RWPE1 (cell line): Measurements from ENCODE around the gene TTC28.
A peak's percentile ranks its signal among the peaks of the same experiment; 100 is the strongest.

Experiments used
- CTCF ChIA-PET: fragments of 350-600 bp; sonication (Branson Sonifier 250); formaldehyde crosslinking; extraction: SDS; loops from one replicate; lab custom pipeline; 2021; lab: Yijun Ruan, JAX
- POLR2A ChIA-PET: fragments of 400-600 bp; formaldehyde crosslinking; extraction: SDS; loops from one replicate; lab custom pipeline; 2020; ENCODE audit warnings: antibody characterized with exemption; ENCODE audit not compliant: low non-redundant PET; lab: Yijun Ruan, JAX
- DNase-seq: peaks from one replicate; pipeline ENCODE4 v3.0.0; 2012; ENCODE audit warnings: low spot score
- H3K27ac ChIP-seq: fragments of 450-650 bp; 2 replicates; pipeline ENCODE4 v1.5.1; 2017
- CTCF ChIP-seq: fragments of 450-650 bp; conservative IDR thresholded peaks from 2 replicates; pipeline ENCODE4 v1.5.1; 2017; ENCODE audit warnings: low read depth, mild to moderate bottlenecking

Gene TTC28

GRCh38 chr22:28120691-28121592 lies 558.7 kb downstream of the TTC28 start:
- no peak overlapping the region for H3K27ac ChIP-seq
- ChIA-PET CTCF (no interaction called here), POLR2A (no interaction called here)
- no peak for TF ChIP-seq CTCF
- no peak for DNase-seq

- DNase-seq, result no peak
- H3K27ac ChIP-seq, result no peak overlapping the region
- POLR2A ChIA-PET, result no interaction called here
- TF ChIP-seq CTCF, result no peak
- CTCF ChIA-PET, result interaction anchor here (0.5 kb wide), 1 partner anchor 138 kb away, joined by 4 read pairs; no protein-coding TSS in a partner anchor
Observed at GRCh38 chr22:28118957-28119631, 560.5 kb downstream of the TTC28 start.

- ChIA-PET POLR2A (no interaction called here), CTCF (interaction anchor here (1.0 kb wide), 1 partner anchor 9 kb away, joined by 3 read pairs; no protein-coding TSS in a partner anchor)
- H3K27ac ChIP-seq, result peak overlapping the region; percentile 83
- peak; percentile 71 for DNase-seq
- no peak for TF ChIP-seq CTCF
Observed at GRCh38 chr22:28116219-28116673, 563.4 kb downstream of the TTC28 start.

- ChIA-PET POLR2A (no interaction called here), CTCF (interaction anchor here (1.0 kb wide), 1 partner anchor 9 kb away, joined by 3 read pairs; no protein-coding TSS in a partner anchor)
- DNase-seq, result no peak
- TF ChIP-seq CTCF, result no peak
- H3K27ac ChIP-seq, result peak overlapping the region; percentile 44; the same call in 1 of the 2 replicates
Observed at GRCh38 chr22:28115426-28115825, 564.2 kb downstream of the TTC28 start.

- H3K27ac ChIP-seq, result no peak overlapping the region
- no peak; the same call in 1 of the 2 replicates for TF ChIP-seq CTCF
- POLR2A ChIA-PET, result no interaction called here
- DNase-seq, result peak; percentile 1
- CTCF ChIA-PET, result interaction anchor here (0.6 kb wide), 1 partner anchor 15 kb away, joined by 6 read pairs; no protein-coding TSS in a partner anchor
Observed at GRCh38 chr22:28112548-28113043, 567.0 kb downstream of the TTC28 start.

GRCh38 chr22:28112190-28112544 lies 567.5 kb downstream of the TTC28 start:
- CTCF ChIA-PET, result interaction anchor here (0.6 kb wide), 1 partner anchor 15 kb away, joined by 6 read pairs; no protein-coding TSS in a partner anchor
- no peak overlapping the region for H3K27ac ChIP-seq
- DNase-seq, result no peak

More at GRCh38 chr22:28112190-28112544, 567.5 kb downstream of the TTC28 start:
- POLR2A ChIA-PET, result no interaction called here
- TF ChIP-seq CTCF, result no peak
